ENCODE measurements around the gene NHP2. TPM values are rescaled to one million over a fixed set of nuclear protein-coding genes. Genes with fewer than 3 reads are reported as not detected.
"Not testable (repeated sequence)": the region's sequence is repeated elsewhere in the genome, so short reads cannot be mapped to it uniquely, and the experiment has no call there.

The NHP2 gene
- total RNA-seq, 1 donor from 2014 or later, result 149 TPM

- peaks cover 13% of the 10 kb centered on the region for H3K79me2 ChIP-seq (ENCODE audit: insufficient read depth, low read length)
- Mint-ChIP-seq H3K4me1 (ENCODE audit: low read depth, unreplicated experiment) (peaks cover 5% of the 10 kb centered on the region), H3K36me3 (ENCODE audit: low read depth, unreplicated experiment) (no peaks in the 10 kb centered on the region), H3K4me3 (ENCODE audit: unreplicated experiment) (peak within 1 kb of the TSS; percentile 90), H3K27me3 (ENCODE audit: low read depth, unreplicated experiment) (no peaks in the 10 kb centered on the region), H3K9me3 (ENCODE audit: unreplicated experiment) (no peaks in the 10 kb centered on the region), H3K27ac (ENCODE audit: unreplicated experiment) (peak within 1 kb of the TSS; percentile 34)
- H3K27me3 ChIP-seq (ENCODE audit: insufficient read depth, low read length), result no peaks in the 10 kb centered on the region
- H2AFZ ChIP-seq (ENCODE audit: low read depth, low read length), result peak within 1 kb of the TSS; percentile 80
- H3K9me3 ChIP-seq (ENCODE audit: insufficient read depth, low read depth, low read length), result no peaks in the 10 kb centered on the region
- peak within 1 kb of the TSS; percentile 84 for H3K9ac ChIP-seq (ENCODE audit: low read length)
- no peaks in the 10 kb centered on the region for H3K4me1 ChIP-seq (ENCODE audit: insufficient read depth, low read length)
- H4K20me1 ChIP-seq (ENCODE audit: insufficient read depth, low read length), result peaks cover 5% of the 10 kb centered on the region
- H3K4me2 ChIP-seq (ENCODE audit: low read length), result peak within 1 kb of the TSS; percentile 89
- H3K27ac ChIP-seq (ENCODE audit: low read depth, low read length), result peak within 1 kb of the TSS; percentile 27
- TF ChIP-seq EZH2 (IDR thresholded peaks at IDR 0.05; ENCODE audit: insufficient read depth, low read length), result no peak
- TF ChIP-seq, protein P1, sequence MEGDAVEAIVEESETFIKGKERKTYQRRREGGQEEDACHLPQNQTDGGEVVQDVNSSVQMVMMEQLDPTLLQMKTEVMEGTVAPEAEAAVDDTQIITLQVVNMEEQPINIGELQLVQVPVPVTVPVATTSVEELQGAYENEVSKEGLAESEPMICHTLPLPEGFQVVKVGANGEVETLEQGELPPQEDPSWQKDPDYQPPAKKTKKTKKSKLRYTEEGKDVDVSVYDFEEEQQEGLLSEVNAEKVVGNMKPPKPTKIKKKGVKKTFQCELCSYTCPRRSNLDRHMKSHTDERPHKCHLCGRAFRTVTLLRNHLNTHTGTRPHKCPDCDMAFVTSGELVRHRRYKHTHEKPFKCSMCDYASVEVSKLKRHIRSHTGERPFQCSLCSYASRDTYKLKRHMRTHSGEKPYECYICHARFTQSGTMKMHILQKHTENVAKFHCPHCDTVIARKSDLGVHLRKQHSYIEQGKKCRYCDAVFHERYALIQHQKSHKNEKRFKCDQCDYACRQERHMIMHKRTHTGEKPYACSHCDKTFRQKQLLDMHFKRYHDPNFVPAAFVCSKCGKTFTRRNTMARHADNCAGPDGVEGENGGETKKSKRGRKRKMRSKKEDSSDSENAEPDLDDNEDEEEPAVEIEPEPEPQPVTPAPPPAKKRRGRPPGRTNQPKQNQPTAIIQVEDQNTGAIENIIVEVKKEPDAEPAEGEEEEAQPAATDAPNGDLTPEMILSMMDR (IDR thresholded peaks at IDR 0.05; ENCODE audit: insufficient read depth, low read depth, low read length), result no peak
- peak within 1 kb of the TSS; percentile 70 for H3K4me3 ChIP-seq (ENCODE audit: insufficient read depth, low read depth, low read length)
- FAIRE-seq (no peak), DNase-seq (ENCODE audit: low read depth) (peak; percentile 53)
- peaks cover 1% of the 10 kb centered on the region for H3K36me3 ChIP-seq (ENCODE audit: insufficient read depth, low read length)
Observed at GRCh38 chr5:178130576-178131445, 22.9 kb downstream of the NHP2 start, which contains the start of gene RMND5B. TSS of gene RMND5B (plus strand) at chr5:178131014. CDS start at chr5:178138120, 7,106 bp downstream.

DNA sequence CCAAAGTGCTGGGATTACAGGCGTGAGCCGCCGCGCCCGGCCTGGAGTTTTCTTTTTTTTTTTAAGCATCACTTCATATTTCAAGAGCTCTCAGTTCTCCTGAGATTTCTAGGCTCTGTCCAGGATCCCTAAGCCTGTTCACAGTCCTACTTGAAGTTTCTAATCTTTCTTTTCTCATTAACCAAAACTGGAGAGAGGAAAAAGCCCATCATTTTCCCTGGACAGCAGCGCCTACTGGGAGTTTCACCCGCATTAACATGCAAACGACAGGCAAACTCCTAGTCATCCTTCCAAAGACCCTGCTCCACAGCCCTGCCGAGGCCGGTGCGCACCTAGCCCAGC lies 23.5 kb downstream of the NHP2 start:
- Histone ChIP-seq H3K27ac (ENCODE audit: low read depth, low read length) (peak overlapping the region; percentile 22), H3K9ac (ENCODE audit: low read length) (peak overlapping the region; percentile 84), H3K4me2 (ENCODE audit: low read length) (peak overlapping the region; percentile 89), H2AFZ (ENCODE audit: low read depth, low read length) (peak overlapping the region; percentile 80), H3K4me3 (ENCODE audit: insufficient read depth, low read depth, low read length) (peak overlapping the region; percentile 70)
- H3K9me3 Mint-ChIP-seq (ENCODE audit: unreplicated experiment); H3K36me3 Mint-ChIP-seq (ENCODE audit: low read depth, unreplicated experiment); H3K27me3 Mint-ChIP-seq (ENCODE audit: low read depth, unreplicated experiment); H3K36me3 ChIP-seq (ENCODE audit: insufficient read depth, low read length); H3K9me3 ChIP-seq (ENCODE audit: insufficient read depth, low read depth, low read length); H3K27me3 ChIP-seq (ENCODE audit: insufficient read depth, low read length); H3K4me1 Mint-ChIP-seq (ENCODE audit: low read depth, unreplicated experiment); FAIRE-seq; DNase-seq (ENCODE audit: low read depth); H4K20me1 ChIP-seq (ENCODE audit: insufficient read depth, low read length); H3K79me2 ChIP-seq (ENCODE audit: insufficient read depth, low read length); H3K4me1 ChIP-seq (ENCODE audit: insufficient read depth, low read length): not testable (repeated sequence)
- Mint-ChIP-seq H3K27ac (ENCODE audit: unreplicated experiment) (peak overlapping the region; percentile 34), H3K4me3 (ENCODE audit: unreplicated experiment) (peak overlapping the region; percentile 81)

DNA sequence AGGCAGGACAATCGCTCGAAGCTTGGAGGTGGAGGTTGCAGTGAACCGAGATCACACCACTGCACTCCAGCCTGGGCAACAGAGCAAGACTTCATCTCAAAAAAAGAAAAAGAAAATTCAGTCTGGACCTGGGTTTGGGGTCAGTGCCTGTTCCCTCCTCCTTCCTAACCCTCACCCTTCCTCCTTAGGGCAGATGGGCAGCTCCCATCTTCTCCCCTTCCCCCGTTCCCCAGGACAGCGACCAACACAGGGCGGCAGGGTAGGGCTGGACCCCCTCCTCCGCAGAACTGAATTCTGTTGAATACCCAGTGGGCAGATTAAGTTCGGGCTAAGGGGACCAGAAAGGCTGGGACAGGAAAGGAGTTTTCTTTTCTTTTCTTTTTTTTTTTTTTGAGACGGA lies 24.4 kb downstream of the NHP2 start:
- H3K9me3 ChIP-seq (ENCODE audit: insufficient read depth, low read depth, low read length), result no peaks in the 10 kb centered on the region
- H3K4me3 ChIP-seq (ENCODE audit: insufficient read depth, low read depth, low read length), result no peak overlapping the region
- H2AFZ ChIP-seq (ENCODE audit: low read depth, low read length), result no peak overlapping the region
- Mint-ChIP-seq H3K4me1 (ENCODE audit: low read depth, unreplicated experiment) (peaks cover 5% of the 10 kb centered on the region), H3K27me3 (ENCODE audit: low read depth, unreplicated experiment) (no peaks in the 10 kb centered on the region), H3K4me3 (ENCODE audit: unreplicated experiment) (peak overlapping the region; percentile 34), H3K36me3 (ENCODE audit: low read depth, unreplicated experiment) (no peaks in the 10 kb centered on the region), H3K27ac (ENCODE audit: unreplicated experiment) (no peak overlapping the region), H3K9me3 (ENCODE audit: unreplicated experiment) (no peaks in the 10 kb centered on the region)
- H3K36me3 ChIP-seq (ENCODE audit: insufficient read depth, low read length), result no peaks in the 10 kb centered on the region
- no peak overlapping the region for H3K4me2 ChIP-seq (ENCODE audit: low read length)
- H3K9ac ChIP-seq (ENCODE audit: low read length), result no peak overlapping the region
- H3K27ac ChIP-seq (ENCODE audit: low read depth, low read length), result no peak overlapping the region
- no peaks in the 10 kb centered on the region for H4K20me1 ChIP-seq (ENCODE audit: insufficient read depth, low read length)
- no peak for TF ChIP-seq EZH2 (IDR thresholded peaks at IDR 0.05; ENCODE audit: insufficient read depth, low read length)
- TF ChIP-seq, protein P1 (IDR thresholded peaks at IDR 0.05; ENCODE audit: insufficient read depth, low read depth, low read length), result no peak
- H3K4me1 ChIP-seq (ENCODE audit: insufficient read depth, low read length), result no peaks in the 10 kb centered on the region
- no peaks in the 10 kb centered on the region for H3K27me3 ChIP-seq (ENCODE audit: insufficient read depth, low read length)
- DNase-seq (ENCODE audit: low read depth) (no peak), FAIRE-seq (no peak)
- H3K79me2 ChIP-seq (ENCODE audit: insufficient read depth, low read length), result peaks cover 6% of the 10 kb centered on the region

DNA sequence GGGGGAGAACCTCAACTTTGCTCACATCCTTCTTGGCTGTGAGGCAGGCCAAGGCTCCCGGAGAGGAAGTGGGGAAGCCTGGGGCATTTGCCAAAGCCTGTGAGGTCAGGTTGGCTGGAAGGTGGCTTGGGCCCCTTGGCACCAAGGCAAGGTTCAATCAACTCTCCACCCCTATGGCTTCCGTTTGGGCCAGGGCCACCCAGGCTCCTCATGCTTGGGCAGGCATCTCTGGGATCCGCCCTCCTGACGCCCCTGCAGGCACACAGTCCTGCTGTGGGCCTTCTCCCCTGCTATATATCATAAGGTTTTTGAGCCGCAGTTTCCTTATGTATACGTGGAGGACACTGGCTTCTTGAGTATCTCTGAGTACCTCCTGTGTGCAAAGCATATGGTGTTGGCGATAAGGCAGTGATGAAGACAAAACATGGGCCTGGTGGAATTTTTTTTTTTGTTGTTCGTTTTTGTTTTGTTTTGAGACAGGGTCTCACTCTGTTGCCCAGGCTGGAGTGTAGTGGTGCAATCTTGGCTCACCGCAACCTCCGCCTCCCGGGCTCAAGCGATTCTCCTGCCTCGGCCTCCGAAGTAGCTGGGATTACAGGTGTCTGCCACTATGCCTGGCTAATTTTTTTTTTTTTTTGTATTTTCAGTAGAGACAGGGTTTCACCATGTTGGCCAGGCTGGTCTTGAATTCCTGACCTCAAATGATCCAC lies 26.2 kb downstream of the NHP2 start:
- H2AFZ ChIP-seq (ENCODE audit: low read depth, low read length); H3K36me3 Mint-ChIP-seq (ENCODE audit: low read depth, unreplicated experiment); H3K36me3 ChIP-seq (ENCODE audit: insufficient read depth, low read length); H3K79me2 ChIP-seq (ENCODE audit: insufficient read depth, low read length); H3K27ac ChIP-seq (ENCODE audit: low read depth, low read length); H4K20me1 ChIP-seq (ENCODE audit: insufficient read depth, low read length); H3K27me3 ChIP-seq (ENCODE audit: insufficient read depth, low read length); H3K4me3 ChIP-seq (ENCODE audit: insufficient read depth, low read depth, low read length); H3K4me2 ChIP-seq (ENCODE audit: low read length); H3K4me1 Mint-ChIP-seq (ENCODE audit: low read depth, unreplicated experiment); H3K27ac Mint-ChIP-seq (ENCODE audit: unreplicated experiment); H3K9me3 Mint-ChIP-seq (ENCODE audit: unreplicated experiment); H3K9me3 ChIP-seq (ENCODE audit: insufficient read depth, low read depth, low read length); H3K4me1 ChIP-seq (ENCODE audit: insufficient read depth, low read length); H3K27me3 Mint-ChIP-seq (ENCODE audit: low read depth, unreplicated experiment); FAIRE-seq; DNase-seq (ENCODE audit: low read depth); H3K4me3 Mint-ChIP-seq (ENCODE audit: unreplicated experiment); H3K9ac ChIP-seq (ENCODE audit: low read length): not testable (repeated sequence)
